NCI-H146 (cell line): ENCODE measurements around the gene ZNF716.
A peak's percentile ranks its signal among the peaks of the same experiment; 100 is the strongest.
"Not testable (repeated sequence)": the region's sequence is repeated elsewhere in the genome, so short reads cannot be mapped to it uniquely, and the experiment has no call there.

Experiments
- DNase-seq: peaks from one replicate; lab custom pipeline; 2025; lab: John Stamatoyannopoulos, UW

Gene ZNF716

DNA sequence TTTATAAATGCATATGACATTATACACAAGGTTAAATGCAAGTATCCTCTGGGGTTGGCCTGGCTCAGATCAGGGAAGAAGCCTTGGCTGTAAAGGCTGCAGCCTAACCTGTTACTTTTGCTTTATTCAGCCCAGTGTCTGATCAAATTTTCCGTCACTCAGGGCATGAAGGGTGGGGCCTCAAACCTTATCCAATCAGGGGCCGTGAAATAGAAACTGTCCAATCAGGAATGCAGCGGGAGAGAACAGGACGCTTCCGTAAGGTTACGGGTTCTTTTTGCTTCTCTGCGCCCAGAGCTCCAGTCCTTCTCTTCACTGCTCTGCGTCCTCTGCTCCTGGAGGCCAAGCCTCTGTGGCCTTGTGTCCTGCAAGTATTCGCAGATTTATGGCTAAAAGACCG lies at the start of gene ZNF716:
Gene ZNF716, plus strand, starts transcription at position 274 of the 400 bp plus-strand sequence. Its CDS starts 112 bp downstream, at position 386.
- no peak for DNase-seq

DNA sequence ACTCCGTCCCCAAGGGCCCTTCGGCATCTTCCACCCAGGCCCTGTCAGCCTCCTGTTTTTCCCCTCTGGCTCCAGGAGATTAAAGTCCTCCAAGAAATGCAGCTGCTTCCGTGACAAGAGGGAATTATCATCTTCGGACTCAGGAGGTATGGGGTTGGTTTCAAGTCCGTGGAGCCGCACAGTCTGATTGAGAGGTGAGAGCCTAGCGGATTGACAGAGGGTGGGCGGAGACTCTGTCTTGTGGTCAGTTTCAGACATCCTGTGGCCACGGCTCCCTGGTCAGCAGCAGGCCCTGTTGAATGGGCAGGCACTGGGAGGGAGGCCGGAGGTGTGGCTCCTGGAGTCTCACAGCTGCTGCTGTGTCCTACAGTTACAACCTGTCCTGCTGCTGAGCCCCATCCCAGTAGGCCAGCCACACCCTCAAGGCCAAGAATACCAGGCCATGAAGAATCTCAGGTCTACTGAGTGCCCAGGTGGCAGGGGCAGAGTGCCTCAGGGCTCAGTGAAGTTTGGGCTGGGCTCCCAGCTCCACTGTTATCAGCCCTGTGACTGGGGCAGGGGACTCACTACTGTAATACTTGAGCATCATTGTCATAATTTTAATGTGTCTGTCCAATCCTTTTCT lies 49.3 kb upstream of the ZNF716 start:
- DNase-seq = no peak

GRCh38 chr7:57403051-57403450 lies 46.9 kb upstream of the ZNF716 start:
- DNase-seq = not testable (repeated sequence)

DNA sequence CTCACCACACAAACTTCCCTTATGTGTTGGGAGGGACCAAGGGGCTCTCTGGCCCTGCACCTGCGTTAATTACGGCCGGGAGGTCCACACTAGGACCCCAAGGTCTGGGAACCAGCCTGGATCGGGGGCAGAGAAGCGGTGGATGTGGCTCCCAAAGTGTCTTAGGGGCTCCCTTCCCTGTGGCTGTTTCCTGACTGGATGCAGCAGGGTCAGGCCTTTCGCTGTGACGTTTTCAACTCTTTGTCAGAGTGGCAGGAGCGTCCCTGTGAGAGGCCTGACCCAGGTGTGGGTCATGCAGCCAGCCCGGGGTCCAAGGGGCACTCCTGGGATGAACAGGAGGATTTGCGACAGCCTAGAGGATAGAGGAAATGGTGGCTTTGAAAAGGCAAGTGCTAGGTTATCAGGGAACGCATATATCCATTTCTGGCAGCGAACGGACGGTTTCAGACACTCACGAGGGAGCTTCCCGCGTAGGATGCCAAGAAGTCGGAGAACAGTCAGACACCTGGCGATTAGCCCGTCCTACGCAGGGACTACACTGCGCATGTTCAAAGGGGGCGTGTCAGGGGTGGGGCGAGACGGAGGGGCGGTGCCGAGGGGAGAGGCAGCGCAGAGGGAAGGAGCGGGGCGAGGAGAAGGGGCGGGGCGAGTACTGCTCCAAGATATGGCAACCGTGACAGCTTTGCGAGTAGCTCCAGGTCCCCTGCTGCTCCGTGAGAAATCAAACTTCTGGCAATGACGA lies 46.2 kb upstream of the ZNF716 start:
- peak; percentile 32 for DNase-seq

DNA sequence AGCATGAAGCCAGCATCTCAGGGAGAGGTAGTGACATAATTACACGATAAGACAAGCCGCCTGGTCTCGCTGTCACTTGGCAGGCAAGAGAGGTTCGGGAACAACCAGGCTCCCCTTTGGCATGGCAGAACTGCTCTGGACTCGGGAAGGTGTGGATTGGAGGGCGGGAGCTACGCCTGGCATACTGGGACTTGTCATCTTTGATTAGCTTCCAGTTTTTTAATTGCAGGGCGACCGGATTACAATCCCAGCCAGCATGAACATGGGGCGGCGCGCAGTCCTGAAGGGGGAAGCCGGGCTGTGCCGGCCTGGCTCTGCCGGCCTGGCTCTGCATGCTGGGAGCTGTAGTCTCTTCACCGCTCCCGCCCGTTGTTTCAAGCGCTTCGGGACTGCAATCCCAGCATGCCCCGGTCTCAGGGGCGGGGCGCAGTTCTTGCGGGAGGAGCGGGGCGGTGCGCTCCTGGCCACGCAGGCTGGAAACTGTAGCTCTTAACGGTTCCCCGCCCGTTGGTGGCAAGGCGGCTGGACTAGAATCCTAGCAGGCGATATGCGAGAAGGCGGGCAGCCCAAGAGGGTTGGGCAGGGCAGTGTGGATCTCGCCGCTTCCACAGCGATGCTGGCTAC lies 45.5 kb upstream of the ZNF716 start:
- peak; percentile 35 for DNase-seq

DNA sequence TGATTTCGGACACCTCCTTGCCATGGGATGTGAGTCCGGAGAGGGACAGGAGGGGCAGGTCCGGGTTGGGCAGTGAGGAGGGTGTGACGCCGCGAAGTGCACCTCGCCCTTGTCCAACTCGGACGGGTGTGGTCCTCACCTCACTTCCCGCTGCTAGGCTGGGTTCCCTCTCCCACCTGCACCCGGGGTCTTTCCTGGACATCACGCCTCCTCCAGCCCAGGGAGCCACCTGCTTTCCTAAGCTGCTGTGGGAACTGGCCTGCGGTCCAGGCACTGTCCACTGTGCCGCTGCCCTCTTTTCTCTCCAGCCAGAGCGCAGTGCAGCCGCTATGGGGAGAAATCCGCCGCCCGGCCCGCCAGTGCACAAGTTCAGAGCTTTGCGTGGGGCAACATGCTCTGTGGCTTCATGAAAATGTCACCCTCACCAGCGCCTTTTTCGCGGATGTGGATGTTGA lies 45.0 kb upstream of the ZNF716 start:
- no peak for DNase-seq

- DNase-seq = no peak
These were observed 42.9 kb upstream of the ZNF716 start for GRCh38 chr7:57407125-57407524.

GRCh38 chr7:57412168-57412567 lies 37.8 kb upstream of the ZNF716 start:
- no peak for DNase-seq

- no peak for DNase-seq
These were observed 37.4 kb upstream of the ZNF716 start for GRCh38 chr7:57412618-57413017.

- DNase-seq = no peak
These were observed 36.2 kb upstream of the ZNF716 start for GRCh38 chr7:57413529-57414398.

GRCh38 chr7:57414415-57414814 lies 35.6 kb upstream of the ZNF716 start:
- no peak for DNase-seq

DNA sequence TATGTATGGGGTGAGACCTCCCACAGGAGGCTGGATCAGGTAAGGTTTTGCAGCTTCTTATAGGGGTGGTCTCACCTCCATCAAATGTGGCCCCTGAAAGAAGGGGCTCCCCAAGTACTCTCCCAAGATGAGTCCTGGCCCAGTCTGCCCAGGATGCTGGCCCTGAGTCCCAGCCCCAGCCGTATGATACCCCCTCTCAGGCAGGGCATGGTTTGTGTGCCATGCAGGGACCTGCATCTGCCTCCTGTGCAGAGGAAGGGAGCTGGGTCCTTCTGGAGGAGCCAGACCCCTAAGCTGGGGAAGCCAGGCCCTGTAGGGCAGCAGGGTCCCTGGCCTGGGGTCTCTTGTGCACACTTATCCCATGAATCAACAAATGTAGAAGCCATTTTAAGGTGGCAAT lies 35.1 kb upstream of the ZNF716 start:
- no peak for DNase-seq

GRCh38 chr7:57415326-57415725 lies 34.7 kb upstream of the ZNF716 start:
- DNase-seq = no peak

DNA sequence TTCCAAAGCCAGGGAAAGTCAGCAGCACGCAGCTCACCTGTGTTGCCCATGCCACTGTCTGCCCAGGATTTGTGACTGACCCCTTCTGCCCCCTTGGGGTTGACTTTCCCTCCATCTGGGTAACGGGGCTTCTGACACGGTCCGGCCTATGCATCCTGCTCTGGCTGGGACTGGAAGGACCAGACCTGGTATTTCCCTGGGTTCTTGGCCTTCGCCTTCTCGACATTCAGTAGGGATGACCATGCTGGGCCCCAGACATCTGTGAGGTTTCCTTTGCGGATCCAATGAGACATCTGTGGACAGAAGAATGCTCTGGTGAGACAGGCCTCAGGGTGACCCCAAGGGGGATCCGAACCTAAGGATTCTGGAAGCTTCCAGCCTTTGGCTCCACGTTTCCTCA lies 34.2 kb upstream of the ZNF716 start:
- no peak for DNase-seq

GRCh38 chr7:57416601-57417358 lies 33.2 kb upstream of the ZNF716 start:
- no peak for DNase-seq

- no peak for DNase-seq
These were observed 32.2 kb upstream of the ZNF716 start for GRCh38 chr7:57417736-57418135.

GRCh38 chr7:57423768-57424167 lies 26.2 kb upstream of the ZNF716 start:
- no peak for DNase-seq

GRCh38 chr7:57424515-57425238 lies 25.3 kb upstream of the ZNF716 start:
- DNase-seq = no peak

- no peak for DNase-seq
These were observed 24.6 kb upstream of the ZNF716 start for GRCh38 chr7:57425239-57425944.

DNA sequence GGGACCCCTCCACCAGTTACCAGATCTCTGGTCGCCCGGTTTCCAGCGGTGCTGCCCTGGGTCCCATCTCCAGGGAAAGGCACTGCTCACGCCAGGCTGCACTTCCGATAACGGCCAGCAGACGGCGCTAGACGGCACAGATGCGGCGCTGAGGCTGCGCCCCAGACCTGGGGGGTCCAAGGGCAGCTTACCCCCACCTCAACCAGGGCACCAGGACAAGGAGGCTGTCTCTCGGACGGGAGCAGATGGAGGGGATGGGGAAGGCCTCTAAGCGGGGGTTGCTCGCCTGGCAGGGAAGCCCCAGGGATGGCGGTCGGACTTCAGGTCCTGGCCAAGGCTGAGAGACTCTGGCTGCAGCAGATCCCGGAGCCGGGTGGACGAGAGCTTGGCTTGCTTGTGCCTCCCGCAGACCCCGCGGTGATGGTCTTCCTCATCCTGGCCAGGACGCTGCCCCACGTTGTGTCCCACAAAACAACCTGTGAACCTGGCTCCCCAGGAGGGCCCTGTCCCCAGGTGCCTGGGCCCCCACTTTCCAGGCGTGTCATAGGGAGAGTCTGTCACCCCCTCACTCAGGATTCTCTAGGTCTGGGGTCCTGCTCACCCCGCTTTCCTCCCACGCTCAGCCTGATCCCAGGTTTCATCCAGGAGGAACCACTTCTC lies 23.9 kb upstream of the ZNF716 start:
- DNase-seq = no peak
